ENCODE results near the gene RALGPS2. TPM values are rescaled to one million over a fixed set of nuclear protein-coding genes. Genes with fewer than 3 reads are reported as not detected.

The RALGPS2 gene
- total RNA-seq, 1 donor from 2014 or later = 78.7 TPM

GRCh38 chr1:178953034-178953433 is 228.0 kb downstream of the RALGPS2 start:
- Mint-ChIP-seq H3K4me1 (peaks cover 2% of the 10 kb centered on the region), H3K4me3 (no peak overlapping the region), H3K27ac (no peak overlapping the region), H3K9me3 (no peaks in the 10 kb centered on the region), H3K36me3 (no peaks in the 10 kb centered on the region), H3K27me3 (ENCODE audit: insufficient read depth, low read depth) (peaks cover 4% of the 10 kb centered on the region)
- Histone ChIP-seq H3K9ac (no peak overlapping the region), H3K27ac (no peak overlapping the region), H3K9me3 (ENCODE audit: low read depth) (no peaks in the 10 kb centered on the region), H3K4me2 (no peak overlapping the region), H3K27me3 (no peaks in the 10 kb centered on the region), H3K79me2 (ENCODE audit: low read depth) (no peaks in the 10 kb centered on the region), H3K36me3 (no peaks in the 10 kb centered on the region), H4K20me1 (ENCODE audit: low read depth) (no peaks in the 10 kb centered on the region), H3F3A (ENCODE audit: low read depth) (no peaks in the 10 kb centered on the region), H2AFZ (replicated peaks) (no peak overlapping the region), H3K4me1 (no peaks in the 10 kb centered on the region), H3K4me3 (no peak overlapping the region)
- no peak for DNase-seq (ENCODE audit: low spot score)
- TF ChIP-seq EZH2 (IDR thresholded peaks at IDR 0.05) = no peak

- Mint-ChIP-seq H3K36me3 (no peaks in the 10 kb centered on the region), H3K4me1 (peaks cover 2% of the 10 kb centered on the region), H3K27me3 (ENCODE audit: insufficient read depth, low read depth) (peaks cover 4% of the 10 kb centered on the region), H3K27ac (no peak overlapping the region), H3K4me3 (peak overlapping the region; percentile 5), H3K9me3 (no peaks in the 10 kb centered on the region)
- Histone ChIP-seq H3K27ac (no peak overlapping the region), H4K20me1 (ENCODE audit: low read depth) (no peaks in the 10 kb centered on the region), H3K36me3 (no peaks in the 10 kb centered on the region), H3F3A (ENCODE audit: low read depth) (no peaks in the 10 kb centered on the region), H3K4me2 (no peak overlapping the region), H3K27me3 (no peaks in the 10 kb centered on the region), H3K4me3 (no peak overlapping the region), H3K4me1 (no peaks in the 10 kb centered on the region), H3K9me3 (ENCODE audit: low read depth) (no peaks in the 10 kb centered on the region), H3K9ac (no peak overlapping the region), H3K79me2 (ENCODE audit: low read depth) (no peaks in the 10 kb centered on the region), H2AFZ (replicated peaks) (no peak overlapping the region)
- no peak for DNase-seq (ENCODE audit: low spot score)
- TF ChIP-seq CTCF (IDR thresholded peaks at IDR 0.05) (no peak), EZH2 (IDR thresholded peaks at IDR 0.05) (no peak), EZH2phosphoT487 (IDR thresholded peaks at IDR 0.05) (no peak)
Measured at GRCh38 chr1:178953538-178954324, 228.7 kb downstream of the RALGPS2 start.

GRCh38 chr1:178954325-178954690 is 229.3 kb downstream of the RALGPS2 start:
- H3K4me1 ChIP-seq = no peaks in the 10 kb centered on the region
- Mint-ChIP-seq H3K27ac (no peak overlapping the region), H3K36me3 (no peaks in the 10 kb centered on the region), H3K9me3 (no peaks in the 10 kb centered on the region), H3K4me1 (peaks cover 2% of the 10 kb centered on the region), H3K27me3 (ENCODE audit: insufficient read depth, low read depth) (peaks cover 4% of the 10 kb centered on the region), H3K4me3 (no peak overlapping the region)
- no peaks in the 10 kb centered on the region for H3K79me2 ChIP-seq (ENCODE audit: low read depth)
- no peaks in the 10 kb centered on the region for H3K9me3 ChIP-seq (ENCODE audit: low read depth)
- no peak overlapping the region for H3K4me3 ChIP-seq
- H3K4me2 ChIP-seq = no peak overlapping the region
- H3K27me3 ChIP-seq = no peaks in the 10 kb centered on the region
- TF ChIP-seq CTCF (IDR thresholded peaks at IDR 0.05) (no peak), EZH2 (IDR thresholded peaks at IDR 0.05) (no peak), EZH2phosphoT487 (IDR thresholded peaks at IDR 0.05) (no peak)
- no peaks in the 10 kb centered on the region for H3F3A ChIP-seq (ENCODE audit: low read depth)
- DNase-seq (ENCODE audit: low spot score) = no peak
- H3K9ac ChIP-seq = no peak overlapping the region
- H3K36me3 ChIP-seq = no peaks in the 10 kb centered on the region
- H4K20me1 ChIP-seq (ENCODE audit: low read depth) = no peaks in the 10 kb centered on the region
- no peak overlapping the region for H3K27ac ChIP-seq
- no peak overlapping the region for H2AFZ ChIP-seq (replicated peaks)

GRCh38 chr1:178954937-178955336 is 229.9 kb downstream of the RALGPS2 start:
- H3K9me3 ChIP-seq (ENCODE audit: low read depth) = no peaks in the 10 kb centered on the region

More at GRCh38 chr1:178954937-178955336, 229.9 kb downstream of the RALGPS2 start:
- Histone ChIP-seq H3K27me3 (no peaks in the 10 kb centered on the region), H3K36me3 (no peaks in the 10 kb centered on the region), H3K27ac (no peak overlapping the region), H3F3A (ENCODE audit: low read depth) (no peaks in the 10 kb centered on the region), H4K20me1 (ENCODE audit: low read depth) (no peaks in the 10 kb centered on the region), H3K4me3 (no peak overlapping the region), H3K4me2 (no peak overlapping the region), H3K79me2 (ENCODE audit: low read depth) (no peaks in the 10 kb centered on the region), H3K9ac (no peak overlapping the region), H2AFZ (replicated peaks) (no peak overlapping the region), H3K4me1 (no peaks in the 10 kb centered on the region)
- no peaks in the 10 kb centered on the region for H3K36me3 Mint-ChIP-seq
- TF ChIP-seq EZH2 (IDR thresholded peaks at IDR 0.05) (no peak), EZH2phosphoT487 (IDR thresholded peaks at IDR 0.05) (no peak), CTCF (IDR thresholded peaks at IDR 0.05) (no peak)
- H3K4me1 Mint-ChIP-seq = peaks cover 2% of the 10 kb centered on the region
- H3K9me3 Mint-ChIP-seq = no peaks in the 10 kb centered on the region
- no peak overlapping the region for H3K4me3 Mint-ChIP-seq
- H3K27me3 Mint-ChIP-seq (ENCODE audit: insufficient read depth, low read depth) = peaks cover 2% of the 10 kb centered on the region
- no peak overlapping the region for H3K27ac Mint-ChIP-seq
- DNase-seq (ENCODE audit: low spot score) = no peak

Measured in neural progenitor cell (in vitro differentiated cells).